HUES48 (cell line): ENCODE data around the gene FAM171A2.

Experiments
- H3K27ac ChIP-seq: one replicate; pipeline ENCODE4 v1.7.0; 2013; ENCODE audit warnings: low read depth, low read length, inconsistent platforms
- H3K27me3 ChIP-seq: 2 replicates; pipeline ENCODE4 v1.6.1; 2013; ENCODE audit warnings: mild to moderate bottlenecking, low read length; ENCODE audit not compliant: control insufficient read depth, insufficient read depth
- H3K36me3 ChIP-seq: 2 replicates; pipeline ENCODE4 v1.6.1; 2013; ENCODE audit warnings: low read length; ENCODE audit not compliant: control insufficient read depth, insufficient read depth
- H3K4me1 ChIP-seq: 2 replicates; pipeline ENCODE4 v1.6.1; 2013; ENCODE audit warnings: mild to moderate bottlenecking, low read length; ENCODE audit not compliant: control insufficient read depth, insufficient read depth
- H3K4me3 ChIP-seq: 2 replicates; pipeline ENCODE4 v1.5.1; 2013; ENCODE audit warnings: mild to moderate bottlenecking, low read depth, low read length
- H3K9ac ChIP-seq: 2 replicates; pipeline ENCODE4 v1.6.1; 2013; ENCODE audit warnings: mild to moderate bottlenecking, low read depth, low read length, moderate library complexity
- H3K9me3 ChIP-seq: 2 replicates; pipeline ENCODE4 v1.6.1; 2013; ENCODE audit warnings: low read length; ENCODE audit not compliant: control insufficient read depth, insufficient read depth

The FAM171A2 gene

DNA sequence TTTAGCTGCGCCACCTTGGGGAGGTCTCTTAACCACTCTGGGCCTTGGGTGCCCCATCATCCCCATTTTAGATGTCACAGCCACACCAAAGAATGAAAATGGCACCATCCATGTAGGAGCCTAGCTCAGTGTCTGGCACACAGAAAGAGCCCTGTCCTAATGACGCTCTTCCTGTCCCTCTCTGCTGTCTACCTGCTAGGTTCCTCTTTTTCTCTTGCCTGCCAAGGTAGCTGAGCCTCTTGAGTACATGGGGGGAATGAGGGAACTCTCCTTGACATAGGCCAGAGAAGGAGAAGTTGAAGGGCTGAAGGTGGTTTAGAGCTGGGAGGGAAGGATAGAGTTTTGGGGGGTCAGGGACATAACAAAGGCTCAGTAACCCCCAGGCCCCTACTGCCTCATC is 53.5 kb downstream of the FAM171A2 start:
- Histone ChIP-seq H3K9ac (no peak overlapping the region), H3K27ac (no peak overlapping the region), H3K9me3 (no peaks in the 10 kb centered on the region), H3K4me3 (no peak overlapping the region), H3K4me1 (peaks cover 25% of the 10 kb centered on the region), H3K36me3 (no peaks in the 10 kb centered on the region), H3K27me3 (peaks cover 13% of the 10 kb centered on the region)

GRCh38 chr17:44309472-44309871 is 54.2 kb downstream of the FAM171A2 start:
- Histone ChIP-seq H3K4me3 (0 out of 2 replicates have a peak overlapping the region, but pooled peaks have one; percentile 52), H3K4me1 (peaks cover 25% of the 10 kb centered on the region), H3K27me3 (peaks cover 7% of the 10 kb centered on the region)

DNA sequence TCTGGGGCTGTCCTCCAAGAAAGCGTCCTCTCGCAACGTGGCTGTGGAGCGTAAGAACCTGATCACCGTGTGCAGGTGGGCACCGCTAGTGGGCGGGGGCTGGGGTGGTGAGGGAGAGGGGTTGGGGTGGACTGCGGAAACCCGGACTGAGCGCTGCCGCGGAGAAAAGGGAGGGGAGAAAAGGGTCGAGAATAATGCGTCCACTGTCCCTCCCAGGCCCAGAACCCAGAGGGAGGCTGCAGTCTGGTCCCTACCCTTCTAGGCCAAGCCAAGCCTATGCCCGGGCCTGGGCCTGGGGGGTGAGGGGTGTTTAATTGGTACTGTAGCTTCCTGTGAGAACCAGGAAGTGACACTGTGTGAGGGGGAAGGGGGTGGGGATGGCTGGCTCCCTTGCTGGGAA is 54.8 kb downstream of the FAM171A2 start:
- H3K4me1 ChIP-seq, result peaks cover 25% of the 10 kb centered on the region
- H3K27ac ChIP-seq, result no peak overlapping the region
- H3K9ac ChIP-seq, result no peak overlapping the region
- H3K36me3 ChIP-seq, result no peaks in the 10 kb centered on the region
- peak overlapping the region; percentile 52 for H3K4me3 ChIP-seq
- H3K9me3 ChIP-seq, result no peaks in the 10 kb centered on the region
- H3K27me3 ChIP-seq, result peaks cover under 1% of the 10 kb centered on the region

More at GRCh38 chr17:44309472-44309871, 54.2 kb downstream of the FAM171A2 start:
- Histone ChIP-seq H3K9ac (no peak overlapping the region), H3K9me3 (no peaks in the 10 kb centered on the region), H3K36me3 (no peaks in the 10 kb centered on the region), H3K27ac (no peak overlapping the region)

GRCh38 chr17:44308320-44308818 is 55.3 kb downstream of the FAM171A2 start, which contains the start of gene RUNDC3A:
Gene RUNDC3A, plus strand, starts transcription at chr17:44308601. Its CDS starts 232 bp downstream, at chr17:44308833.
- no peak within 1 kb of the TSS for H3K9ac ChIP-seq
- H3K27me3 ChIP-seq, result no peaks in the 10 kb centered on the region; the same call in 1 of the 2 replicates
- no peaks in the 10 kb centered on the region for H3K9me3 ChIP-seq

GRCh38 chr17:44307387-44308186 is 56.1 kb downstream of the FAM171A2 start:
- Histone ChIP-seq H3K4me3 (peak overlapping the region; percentile 61), H3K9me3 (no peaks in the 10 kb centered on the region), H3K36me3 (no peaks in the 10 kb centered on the region), H3K27ac (peak overlapping the region; percentile 82), H3K27me3 (no peaks in the 10 kb centered on the region; the same call in 1 of the 2 replicates), H3K4me1 (peaks cover 25% of the 10 kb centered on the region), H3K9ac (no peak overlapping the region)

More at GRCh38 chr17:44308320-44308818, 55.3 kb downstream of the FAM171A2 start, which contains the start of gene RUNDC3A:
- peak within 1 kb of the TSS; percentile 82 for H3K27ac ChIP-seq
- H3K4me1 ChIP-seq, result peaks cover 25% of the 10 kb centered on the region
- no peaks in the 10 kb centered on the region for H3K36me3 ChIP-seq
- H3K4me3 ChIP-seq, result peak within 1 kb of the TSS; percentile 61

- no peaks in the 10 kb centered on the region for H3K36me3 ChIP-seq
- H3K27ac ChIP-seq, result no peak overlapping the region
- no peak overlapping the region for H3K4me3 ChIP-seq
- no peaks in the 10 kb centered on the region; the same call in 1 of the 2 replicates for H3K27me3 ChIP-seq
- H3K9me3 ChIP-seq, result no peaks in the 10 kb centered on the region
- H3K9ac ChIP-seq, result no peak overlapping the region
- H3K4me1 ChIP-seq, result peaks cover 13% of the 10 kb centered on the region
These were observed 59.0 kb downstream of the FAM171A2 start for GRCh38 chr17:44304651-44305050.
